OCI-LY1 (cell line): Measurements from ENCODE around the gene ABCA9.

ENCODE experiments used
- H2AFZ ChIP-seq: fragments of 200-600 bp; sonication (generic), shearing (Covaris generic); 2 replicates; pipeline ENCODE4 v1.6.0; 2014; ENCODE audit warnings: antibody characterized with exemption, mild to moderate bottlenecking, low read length
- H3F3A ChIP-seq: fragments of 200-600 bp; sonication (generic), shearing (Covaris generic); 2 replicates; pipeline ENCODE4 v1.6.0; 2014; ENCODE audit warnings: mild to moderate bottlenecking, antibody characterized with exemption, low read length, moderate library complexity; ENCODE audit not compliant: insufficient read depth
- H3K27ac ChIP-seq: fragments of 200-600 bp; sonication (generic); 2 replicates; pipeline ENCODE4 v1.5.1; 2014; ENCODE audit warnings: low read length, mixed run types, mild to moderate bottlenecking, low read depth; ENCODE audit not compliant: poor library complexity, severe bottlenecking
- H3K27me3 ChIP-seq: fragments of 200-600 bp; sonication (generic); 2 replicates; pipeline ENCODE4 v1.6.0; 2014; ENCODE audit warnings: antibody characterized with exemption, mild to moderate bottlenecking, low read length, moderate library complexity; ENCODE audit not compliant: insufficient read depth
- H3K36me3 ChIP-seq: fragments of 200-600 bp; sonication (generic); 2 replicates; pipeline ENCODE4 v1.6.1; 2014; ENCODE audit warnings: mild to moderate bottlenecking, antibody characterized with exemption, low read length, moderate library complexity, mixed read lengths; ENCODE audit not compliant: insufficient read depth
- H3K4me1 ChIP-seq: fragments of 200-600 bp; sonication (generic); 2 replicates; pipeline ENCODE4 v1.5.1; 2014; ENCODE audit warnings: mild to moderate bottlenecking, low read length, moderate library complexity; ENCODE audit not compliant: insufficient read depth, severe bottlenecking
- H3K4me2 ChIP-seq: fragments of 200-600 bp; sonication (generic), shearing (Covaris generic); 2 replicates; pipeline ENCODE4 v1.6.1; 2014; ENCODE audit warnings: low read length
- H3K4me3 ChIP-seq: fragments of 200-600 bp; sonication (generic); 2 replicates; pipeline ENCODE4 v1.5.1; 2014; ENCODE audit warnings: low read length, low read depth, mild to moderate bottlenecking, mixed read lengths; ENCODE audit not compliant: poor library complexity, severe bottlenecking
- H3K79me2 ChIP-seq: fragments of 200-600 bp; shearing (Covaris generic); 2 replicates; pipeline ENCODE4 v1.6.1; 2016; ENCODE audit warnings: mixed run types, low read length, mixed read lengths; ENCODE audit not compliant: insufficient read depth
- H3K9ac ChIP-seq: fragments of 200-600 bp; sonication (generic), shearing (Covaris generic); 2 replicates; pipeline ENCODE4 v1.6.1; 2014; ENCODE audit warnings: mild to moderate bottlenecking, low read length, mixed read lengths
- H3K9me2 ChIP-seq: fragments of 200-600 bp; sonication (generic), shearing (Covaris generic); 2 replicates; pipeline ENCODE4 v1.6.1; 2014; ENCODE audit warnings: low read depth, mild to moderate bottlenecking, low read length, mixed read lengths
- H3K9me3 ChIP-seq: fragments of 200-600 bp; shearing (Covaris generic); 2 replicates; pipeline ENCODE4 v1.6.1; 2014; ENCODE audit warnings: low read length, mixed read lengths
- H4K20me1 ChIP-seq: fragments of 200-600 bp; sonication (generic), shearing (Covaris generic); 2 replicates; pipeline ENCODE4 v1.6.0; 2016; ENCODE audit warnings: mild to moderate bottlenecking, low read length; ENCODE audit not compliant: insufficient read depth
- EZH2 ChIP-seq: fragments of 200-600 bp; sonication (generic), shearing (Covaris generic); IDR thresholded peaks from 2 replicates; pipeline ENCODE4 v1.8.0; 2017; ENCODE audit warnings: borderline replicate concordance, mixed run types, mild to moderate bottlenecking, antibody characterized with exemption, low read length, moderate library complexity, mixed read lengths
- TF ChIP-seq, protein P1 (sequence below): fragments of 200-600 bp; sonication (generic), shearing (Covaris generic); IDR thresholded peaks from 2 replicates; pipeline ENCODE4 v1.5.1; 2017; ENCODE audit warnings: mild to moderate bottlenecking, antibody characterized with exemption, low read length, moderate library complexity, mixed read lengths

Gene ABCA9

DNA sequence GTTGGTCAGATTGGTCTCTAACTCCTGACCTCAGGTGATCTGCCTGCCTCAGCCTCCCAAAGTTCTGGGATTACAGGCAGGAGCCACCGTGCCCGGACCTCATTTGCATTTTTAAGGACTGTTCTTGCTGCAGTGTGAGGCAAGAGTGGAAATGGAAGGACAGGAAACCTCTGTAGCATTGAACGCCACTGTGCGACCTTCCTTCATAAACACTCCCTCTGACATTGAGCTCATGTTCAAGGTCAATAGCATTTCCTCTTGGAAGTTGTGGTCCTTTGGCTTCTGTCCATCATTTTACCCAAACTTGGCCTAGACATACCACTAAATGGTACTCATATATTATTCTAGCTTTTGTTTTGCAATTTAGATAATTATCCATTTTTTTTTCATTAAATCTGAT is 72.8 kb downstream of the ABCA9 start:
- Histone ChIP-seq H3K79me2 (no peaks in the 10 kb centered on the region), H3K4me2 (no peak overlapping the region), H3F3A (no peaks in the 10 kb centered on the region), H3K27ac (no peak overlapping the region), H4K20me1 (no peaks in the 10 kb centered on the region), H3K9me2 (no peaks in the 10 kb centered on the region), H3K27me3 (no peaks in the 10 kb centered on the region), H3K36me3 (no peaks in the 10 kb centered on the region), H3K9me3 (no peaks in the 10 kb centered on the region), H3K9ac (no peak overlapping the region), H2AFZ (no peak overlapping the region), H3K4me1 (no peaks in the 10 kb centered on the region), H3K4me3 (no peak overlapping the region)
- TF ChIP-seq EZH2: no peak
- TF ChIP-seq, protein P1, sequence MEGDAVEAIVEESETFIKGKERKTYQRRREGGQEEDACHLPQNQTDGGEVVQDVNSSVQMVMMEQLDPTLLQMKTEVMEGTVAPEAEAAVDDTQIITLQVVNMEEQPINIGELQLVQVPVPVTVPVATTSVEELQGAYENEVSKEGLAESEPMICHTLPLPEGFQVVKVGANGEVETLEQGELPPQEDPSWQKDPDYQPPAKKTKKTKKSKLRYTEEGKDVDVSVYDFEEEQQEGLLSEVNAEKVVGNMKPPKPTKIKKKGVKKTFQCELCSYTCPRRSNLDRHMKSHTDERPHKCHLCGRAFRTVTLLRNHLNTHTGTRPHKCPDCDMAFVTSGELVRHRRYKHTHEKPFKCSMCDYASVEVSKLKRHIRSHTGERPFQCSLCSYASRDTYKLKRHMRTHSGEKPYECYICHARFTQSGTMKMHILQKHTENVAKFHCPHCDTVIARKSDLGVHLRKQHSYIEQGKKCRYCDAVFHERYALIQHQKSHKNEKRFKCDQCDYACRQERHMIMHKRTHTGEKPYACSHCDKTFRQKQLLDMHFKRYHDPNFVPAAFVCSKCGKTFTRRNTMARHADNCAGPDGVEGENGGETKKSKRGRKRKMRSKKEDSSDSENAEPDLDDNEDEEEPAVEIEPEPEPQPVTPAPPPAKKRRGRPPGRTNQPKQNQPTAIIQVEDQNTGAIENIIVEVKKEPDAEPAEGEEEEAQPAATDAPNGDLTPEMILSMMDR: no peak

DNA sequence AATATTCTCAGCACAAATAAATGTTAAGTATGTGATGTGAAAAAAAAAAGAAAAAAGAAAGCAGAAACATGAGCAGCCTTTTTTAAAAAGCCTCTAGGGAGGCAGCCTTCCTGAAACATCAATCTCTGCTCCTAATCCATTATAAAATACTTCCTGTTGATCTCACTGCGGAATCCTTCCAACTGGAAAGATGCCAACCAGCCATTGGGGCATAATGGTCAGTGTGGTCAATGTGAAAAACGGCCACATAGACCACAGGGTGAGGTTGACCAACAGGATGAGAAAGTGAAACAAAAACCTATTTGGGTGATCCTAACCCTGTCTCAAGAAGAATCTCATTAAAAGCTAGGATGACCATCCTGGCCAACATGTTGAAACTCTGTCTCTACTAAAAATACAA is 79.4 kb downstream of the ABCA9 start:
- no peaks in the 10 kb centered on the region for H3K36me3 ChIP-seq
- no peaks in the 10 kb centered on the region for H3K27me3 ChIP-seq
- no peak overlapping the region for H2AFZ ChIP-seq
- no peaks in the 10 kb centered on the region for H3K9me3 ChIP-seq
- no peaks in the 10 kb centered on the region for H3K4me1 ChIP-seq
- H4K20me1 ChIP-seq: no peaks in the 10 kb centered on the region
- H3K9ac ChIP-seq: no peak overlapping the region
- H3F3A ChIP-seq: no peaks in the 10 kb centered on the region
- no peak overlapping the region for H3K4me3 ChIP-seq
- H3K4me2 ChIP-seq: no peak overlapping the region
- no peaks in the 10 kb centered on the region for H3K79me2 ChIP-seq
- H3K27ac ChIP-seq: no peak overlapping the region
- TF ChIP-seq, protein P1: no peak
- TF ChIP-seq EZH2: no peak
- no peaks in the 10 kb centered on the region for H3K9me2 ChIP-seq

DNA sequence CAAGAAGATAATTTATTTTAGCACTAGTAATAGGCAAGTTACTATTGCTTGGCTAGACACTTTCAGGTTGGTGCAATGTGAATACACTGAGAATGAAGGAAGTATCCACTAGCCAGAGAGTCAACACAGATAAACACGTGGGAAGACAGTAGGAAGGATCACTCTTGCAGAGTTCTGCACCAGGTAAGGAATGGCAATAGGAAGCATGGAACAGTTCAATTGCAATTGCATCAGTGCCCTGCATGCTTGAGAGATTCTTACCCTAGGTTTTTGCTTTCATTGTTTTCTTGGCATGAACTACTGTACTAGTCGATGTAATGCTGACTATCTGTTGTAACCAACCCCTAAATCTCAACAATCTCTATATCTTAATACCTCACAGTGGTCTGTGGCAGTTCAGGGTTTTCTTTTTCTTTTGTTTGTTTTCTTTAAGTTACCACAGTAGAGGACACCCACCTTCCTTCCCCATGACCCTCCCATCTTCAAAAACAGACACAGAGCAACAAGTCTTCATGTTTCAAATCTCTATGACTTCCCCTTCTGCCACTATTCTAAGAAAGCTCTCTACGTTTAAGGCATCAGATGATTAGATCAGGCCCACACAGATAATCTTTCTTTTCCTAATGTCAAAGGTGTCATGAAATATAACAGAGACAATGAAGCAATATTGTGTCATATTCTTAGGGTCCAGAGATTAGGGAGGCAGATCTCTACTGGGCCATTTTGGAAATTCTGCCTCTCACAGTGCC is 87.5 kb downstream of the ABCA9 start:
- H3K9me2 ChIP-seq: no peaks in the 10 kb centered on the region
- TF ChIP-seq, protein P1: no peak
- no peak for TF ChIP-seq EZH2
- H3K4me3 ChIP-seq: no peak overlapping the region
- H3K9me3 ChIP-seq: no peaks in the 10 kb centered on the region
- H3K79me2 ChIP-seq: no peaks in the 10 kb centered on the region
- H2AFZ ChIP-seq: no peak overlapping the region
- no peaks in the 10 kb centered on the region for H3F3A ChIP-seq
- no peak overlapping the region for H3K9ac ChIP-seq
- H4K20me1 ChIP-seq: no peaks in the 10 kb centered on the region
- no peaks in the 10 kb centered on the region for H3K36me3 ChIP-seq
- H3K27ac ChIP-seq: no peak overlapping the region
- H3K4me2 ChIP-seq: no peak overlapping the region
- no peaks in the 10 kb centered on the region for H3K27me3 ChIP-seq
- no peaks in the 10 kb centered on the region for H3K4me1 ChIP-seq
